HepG2 (cell line): ENCODE data around the gene SIT1. TPM values are rescaled to one million over a fixed set of nuclear protein-coding genes. Genes with fewer than 3 reads are reported as not detected.

Experiments
- CEBPG ChIP-seq: IDR thresholded peaks from 2 replicates; pipeline ENCODE4 v1.6.1; 2016
- HNF4A ChIP-seq: sonication (generic); formaldehyde crosslinking; IDR thresholded peaks from 2 replicates; pipeline ENCODE4 v1.4.0; 2020; ENCODE audit warnings: missing genetic modification reagents
- HOXD1 ChIP-seq: sonication (generic); formaldehyde crosslinking; IDR thresholded peaks from 2 replicates; pipeline ENCODE4 v1.5.0; 2020; ENCODE audit warnings: missing genetic modification reagents
- NFIC ChIP-seq: IDR thresholded peaks from 2 replicates; pipeline ENCODE4 v1.6.1; 2012; ENCODE audit warnings: mild to moderate bottlenecking, low read length, inconsistent platforms
- NONO ChIP-seq, 2 experiments: fragments of 450-650 bp in 1 of 2; sonication (generic) in 1 of 2; formaldehyde crosslinking in 1 of 2; IDR thresholded peaks in 1 of 2; conservative IDR thresholded peaks in 1 of 2; 2 replicates each; pipeline versions ENCODE4 v1.6.1 to v1.8.0; 2017 to 2022; ENCODE audit warnings: mild to moderate bottlenecking in 1 of 2, missing genetic modification reagents in 1 of 2, moderate library complexity in 1 of 2
- TCF7L2 ChIP-seq: IDR thresholded peaks from 2 replicates; pipeline ENCODE4 v1.6.1; 2011; ENCODE audit warnings: mild to moderate bottlenecking, low read depth, low read length, moderate library complexity
- ZFP82 ChIP-seq: sonication (generic); formaldehyde crosslinking; IDR thresholded peaks from 2 replicates; pipeline ENCODE4 v1.5.1; 2020; ENCODE audit warnings: mild to moderate bottlenecking, missing genetic modification reagents, borderline replicate concordance
- ZFY ChIP-seq: sonication (generic); formaldehyde crosslinking; IDR thresholded peaks from 2 replicates; pipeline ENCODE4 v1.4.0; 2020; ENCODE audit warnings: missing genetic modification reagents
- ZNF296 ChIP-seq: sonication (generic); formaldehyde crosslinking; conservative IDR thresholded peaks from 2 replicates; pipeline ENCODE4 v1.5.0; 2020; ENCODE audit warnings: mild to moderate bottlenecking, missing genetic modification reagents
- ZNF337 ChIP-seq: sonication (generic); formaldehyde crosslinking; IDR thresholded peaks from 2 replicates; pipeline ENCODE4 v1.5.1; 2020; ENCODE audit warnings: missing genetic modification reagents, low read depth, mild to moderate bottlenecking, borderline replicate concordance
- ZNF367 ChIP-seq: sonication (generic); formaldehyde crosslinking; IDR thresholded peaks from 2 replicates; pipeline ENCODE4 v1.4.0; 2020; ENCODE audit warnings: missing genetic modification reagents, borderline replicate concordance
- polyA plus RNA-seq, 8 experiments: library from polyadenylated mRNA; depleted of rRNA in 3 of 8; stranded (reverse) in 7 of 8; unstranded in 1 of 8; fragments of >200 nt; fragmentation: Illumina TruSeq in 4 of 8; extraction: Trizol in 4 of 8; gene quantifications; 2 replicates each; pipeline versions ENCODE4 v1.2.1 to v1.2.3, GENCODE V29; 2011 to 2016; ENCODE audit warnings: low read depth in 4 of 8, missing spikeins in 1 of 8, mixed read lengths in 1 of 8; ENCODE audit not compliant: insufficient read depth in 1 of 8
- total RNA-seq, 5 experiments: library from RNA; depleted of rRNA; stranded (reverse); fragments of >200 nt; fragmentation: Illumina TruSeq; extraction: Trizol; gene quantifications; 2 replicates each; pipeline ENCODE4 v1.2.3, GENCODE V29; 2016; ENCODE audit warnings: low read depth in 1 of 5
- TF ChIP-seq, protein P1 (sequence below): IDR thresholded peaks from 2 replicates; pipeline ENCODE4 v1.4.0; 2020; ENCODE audit warnings: mild to moderate bottlenecking, missing genetic modification reagents
- TF ChIP-seq, protein P2 (sequence below): sonication (generic); formaldehyde crosslinking; IDR thresholded peaks from 2 replicates; pipeline ENCODE4 v1.4.0; 2020; ENCODE audit warnings: missing genetic modification reagents, mild to moderate bottlenecking, borderline replicate concordance
- TF ChIP-seq, protein P3 (sequence below): sonication (generic); formaldehyde crosslinking; IDR thresholded peaks from 2 replicates; pipeline ENCODE4 v1.8.0; 2023; ENCODE audit warnings: mild to moderate bottlenecking, missing genetic modification reagents
- TF ChIP-seq, protein P4 (sequence below): sonication (generic); formaldehyde crosslinking; IDR thresholded peaks from 2 replicates; pipeline ENCODE4 v1.4.0; 2020; ENCODE audit warnings: missing genetic modification reagents
- TF ChIP-seq, protein P5 (sequence below): sonication (generic); formaldehyde crosslinking; conservative IDR thresholded peaks from 2 replicates; pipeline ENCODE4 v1.4.0; 2020; ENCODE audit warnings: missing genetic modification reagents

Gene SIT1
- total and polyA plus RNA-seq, 2 of the 13 experiments (the other 11 are each of a cell fraction or from before 2014, with no cell fraction given) = 0.09 to 6.7 TPM

DNA sequence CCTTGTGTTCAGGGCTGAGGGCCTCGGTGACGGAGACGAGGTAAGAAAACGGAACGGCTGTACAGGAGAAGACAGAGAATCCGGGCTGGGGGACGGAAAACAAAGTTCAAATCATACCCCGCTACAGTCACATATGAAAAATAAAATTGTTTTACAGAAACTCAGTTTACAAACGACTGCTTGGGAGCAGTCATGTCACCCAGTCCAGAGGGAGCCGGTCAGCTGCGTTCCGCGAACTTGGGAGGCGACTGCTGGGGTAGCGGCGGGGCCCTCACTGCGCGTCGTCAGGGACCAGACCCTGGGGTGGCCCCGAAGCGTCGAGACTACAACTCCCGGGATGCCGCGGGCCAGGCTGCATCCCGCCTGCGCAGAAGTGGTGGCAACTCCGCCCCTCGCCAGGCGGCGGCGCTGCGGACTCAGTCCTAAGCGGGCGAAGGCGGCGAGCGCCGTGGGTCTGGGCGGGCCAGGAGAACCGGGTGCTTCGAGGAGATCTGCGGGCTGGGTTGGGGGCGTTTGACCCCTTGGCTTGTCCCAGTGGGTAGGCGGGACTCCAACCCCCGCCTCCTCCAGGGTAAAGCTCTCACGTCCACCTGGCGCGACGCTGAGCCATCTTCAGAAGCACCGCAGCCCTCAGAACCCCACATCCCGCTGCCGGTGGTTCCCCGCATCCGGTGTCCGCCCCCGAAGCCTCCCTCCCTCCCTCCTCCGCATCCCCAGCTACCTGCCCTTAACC, 4.0 kb downstream of the SIT1 start (continued):
- TF ChIP-seq, protein P1, sequence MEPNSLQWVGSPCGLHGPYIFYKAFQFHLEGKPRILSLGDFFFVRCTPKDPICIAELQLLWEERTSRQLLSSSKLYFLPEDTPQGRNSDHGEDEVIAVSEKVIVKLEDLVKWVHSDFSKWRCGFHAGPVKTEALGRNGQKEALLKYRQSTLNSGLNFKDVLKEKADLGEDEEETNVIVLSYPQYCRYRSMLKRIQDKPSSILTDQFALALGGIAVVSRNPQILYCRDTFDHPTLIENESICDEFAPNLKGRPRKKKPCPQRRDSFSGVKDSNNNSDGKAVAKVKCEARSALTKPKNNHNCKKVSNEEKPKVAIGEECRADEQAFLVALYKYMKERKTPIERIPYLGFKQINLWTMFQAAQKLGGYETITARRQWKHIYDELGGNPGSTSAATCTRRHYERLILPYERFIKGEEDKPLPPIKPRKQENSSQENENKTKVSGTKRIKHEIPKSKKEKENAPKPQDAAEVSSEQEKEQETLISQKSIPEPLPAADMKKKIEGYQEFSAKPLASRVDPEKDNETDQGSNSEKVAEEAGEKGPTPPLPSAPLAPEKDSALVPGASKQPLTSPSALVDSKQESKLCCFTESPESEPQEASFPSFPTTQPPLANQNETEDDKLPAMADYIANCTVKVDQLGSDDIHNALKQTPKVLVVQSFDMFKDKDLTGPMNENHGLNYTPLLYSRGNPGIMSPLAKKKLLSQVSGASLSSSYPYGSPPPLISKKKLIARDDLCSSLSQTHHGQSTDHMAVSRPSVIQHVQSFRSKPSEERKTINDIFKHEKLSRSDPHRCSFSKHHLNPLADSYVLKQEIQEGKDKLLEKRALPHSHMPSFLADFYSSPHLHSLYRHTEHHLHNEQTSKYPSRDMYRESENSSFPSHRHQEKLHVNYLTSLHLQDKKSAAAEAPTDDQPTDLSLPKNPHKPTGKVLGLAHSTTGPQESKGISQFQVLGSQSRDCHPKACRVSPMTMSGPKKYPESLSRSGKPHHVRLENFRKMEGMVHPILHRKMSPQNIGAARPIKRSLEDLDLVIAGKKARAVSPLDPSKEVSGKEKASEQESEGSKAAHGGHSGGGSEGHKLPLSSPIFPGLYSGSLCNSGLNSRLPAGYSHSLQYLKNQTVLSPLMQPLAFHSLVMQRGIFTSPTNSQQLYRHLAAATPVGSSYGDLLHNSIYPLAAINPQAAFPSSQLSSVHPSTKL (CRISPR knock-in tag) = peak; percentile 37; the same call in 1 of the 2 replicates
- TF ChIP-seq, protein P2, sequence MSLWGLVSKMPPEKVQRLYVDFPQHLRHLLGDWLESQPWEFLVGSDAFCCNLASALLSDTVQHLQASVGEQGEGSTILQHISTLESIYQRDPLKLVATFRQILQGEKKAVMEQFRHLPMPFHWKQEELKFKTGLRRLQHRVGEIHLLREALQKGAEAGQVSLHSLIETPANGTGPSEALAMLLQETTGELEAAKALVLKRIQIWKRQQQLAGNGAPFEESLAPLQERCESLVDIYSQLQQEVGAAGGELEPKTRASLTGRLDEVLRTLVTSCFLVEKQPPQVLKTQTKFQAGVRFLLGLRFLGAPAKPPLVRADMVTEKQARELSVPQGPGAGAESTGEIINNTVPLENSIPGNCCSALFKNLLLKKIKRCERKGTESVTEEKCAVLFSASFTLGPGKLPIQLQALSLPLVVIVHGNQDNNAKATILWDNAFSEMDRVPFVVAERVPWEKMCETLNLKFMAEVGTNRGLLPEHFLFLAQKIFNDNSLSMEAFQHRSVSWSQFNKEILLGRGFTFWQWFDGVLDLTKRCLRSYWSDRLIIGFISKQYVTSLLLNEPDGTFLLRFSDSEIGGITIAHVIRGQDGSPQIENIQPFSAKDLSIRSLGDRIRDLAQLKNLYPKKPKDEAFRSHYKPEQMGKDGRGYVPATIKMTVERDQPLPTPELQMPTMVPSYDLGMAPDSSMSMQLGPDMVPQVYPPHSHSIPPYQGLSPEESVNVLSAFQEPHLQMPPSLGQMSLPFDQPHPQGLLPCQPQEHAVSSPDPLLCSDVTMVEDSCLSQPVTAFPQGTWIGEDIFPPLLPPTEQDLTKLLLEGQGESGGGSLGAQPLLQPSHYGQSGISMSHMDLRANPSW = no peak
- TF ChIP-seq, protein P3, sequence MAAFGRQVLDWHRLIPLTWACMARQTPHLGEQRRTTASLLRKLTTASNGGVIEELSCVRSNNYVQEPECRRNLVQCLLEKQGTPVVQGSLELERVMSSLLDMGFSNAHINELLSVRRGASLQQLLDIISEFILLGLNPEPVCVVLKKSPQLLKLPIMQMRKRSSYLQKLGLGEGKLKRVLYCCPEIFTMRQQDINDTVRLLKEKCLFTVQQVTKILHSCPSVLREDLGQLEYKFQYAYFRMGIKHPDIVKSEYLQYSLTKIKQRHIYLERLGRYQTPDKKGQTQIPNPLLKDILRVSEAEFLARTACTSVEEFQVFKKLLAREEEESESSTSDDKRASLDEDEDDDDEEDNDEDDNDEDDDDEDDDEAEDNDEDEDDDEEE (CRISPR knock-in tag) = 0 out of 2 replicates have a peak, but pooled peaks have one; percentile 68
- TF ChIP-seq ZNF337 (CRISPR knock-in tag) = no peak
- TF ChIP-seq ZNF367 (CRISPR knock-in tag) = no peak
- no peak for TF ChIP-seq NONO (IDR thresholded peaks at IDR 0.05)
- TF ChIP-seq NONO (CRISPR knock-in tag; conservative IDR thresholded peaks at IDR 0.05) = peak; percentile 58; the same call in 1 of the 2 replicates
- TF ChIP-seq, protein P4, sequence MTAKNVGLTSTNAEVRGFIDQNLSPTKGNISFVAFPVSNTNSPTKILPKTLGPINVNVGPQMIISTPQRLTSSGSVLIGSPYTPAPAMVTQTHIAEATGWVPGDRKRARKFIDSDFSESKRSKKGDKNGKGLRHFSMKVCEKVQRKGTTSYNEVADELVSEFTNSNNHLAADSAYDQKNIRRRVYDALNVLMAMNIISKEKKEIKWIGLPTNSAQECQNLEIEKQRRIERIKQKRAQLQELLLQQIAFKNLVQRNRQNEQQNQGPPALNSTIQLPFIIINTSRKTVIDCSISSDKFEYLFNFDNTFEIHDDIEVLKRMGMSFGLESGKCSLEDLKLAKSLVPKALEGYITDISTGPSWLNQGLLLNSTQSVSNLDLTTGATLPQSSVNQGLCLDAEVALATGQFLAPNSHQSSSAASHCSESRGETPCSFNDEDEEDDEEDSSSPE (CRISPR knock-in tag) = 0 out of 2 replicates have a peak, but pooled peaks have one; percentile 66
- peak; percentile 92 for TF ChIP-seq ZFY (CRISPR knock-in tag)
- peak; percentile 46; the same call in 1 of the 2 replicates for TF ChIP-seq HOXD1 (CRISPR knock-in tag)
- peak; percentile 39; the same call in 1 of the 2 replicates for TF ChIP-seq HNF4A (CRISPR knock-in tag)
- TF ChIP-seq, protein P5, sequence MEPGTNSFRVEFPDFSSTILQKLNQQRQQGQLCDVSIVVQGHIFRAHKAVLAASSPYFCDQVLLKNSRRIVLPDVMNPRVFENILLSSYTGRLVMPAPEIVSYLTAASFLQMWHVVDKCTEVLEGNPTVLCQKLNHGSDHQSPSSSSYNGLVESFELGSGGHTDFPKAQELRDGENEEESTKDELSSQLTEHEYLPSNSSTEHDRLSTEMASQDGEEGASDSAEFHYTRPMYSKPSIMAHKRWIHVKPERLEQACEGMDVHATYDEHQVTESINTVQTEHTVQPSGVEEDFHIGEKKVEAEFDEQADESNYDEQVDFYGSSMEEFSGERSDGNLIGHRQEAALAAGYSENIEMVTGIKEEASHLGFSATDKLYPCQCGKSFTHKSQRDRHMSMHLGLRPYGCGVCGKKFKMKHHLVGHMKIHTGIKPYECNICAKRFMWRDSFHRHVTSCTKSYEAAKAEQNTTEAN (CRISPR knock-in tag) = 0 out of 2 replicates have a peak, but pooled peaks have one; percentile 54
- TF ChIP-seq ZNF296 (CRISPR knock-in tag) = no peak
- TF ChIP-seq ZFP82 (CRISPR knock-in tag) = no peak; the same call in 1 of the 2 replicates
- no peak for TF ChIP-seq TCF7L2
- TF ChIP-seq CEBPG (CRISPR knock-in tag) = peak; percentile 24; the same call in 1 of the 2 replicates
- TF ChIP-seq NFIC = no peak
